GM10248 (cell line): Measurements from ENCODE around the gene PHEX.

ENCODE experiments used
- CTCF ChIA-PET: fragments of 300-600 bp; sonication (Branson Sonifier 250); formaldehyde crosslinking; extraction: SDS; loops from one replicate; lab custom pipeline; 2021; ENCODE audit warnings: antibody characterized with exemption; lab: Yijun Ruan, JAX
- POLR2A ChIA-PET: fragments of 350-650 bp; sonication (Branson Sonifier 250); formaldehyde crosslinking; extraction: SDS; loops from one replicate; lab custom pipeline; 2020; ENCODE audit warnings: antibody characterized with exemption; lab: Yijun Ruan, JAX
- DNase-seq: peaks from one replicate; pipeline ENCODE4 v3.0.0; 2012; ENCODE audit errors: extremely low spot score
- CTCF ChIP-seq: IDR thresholded peaks from 2 replicates; pipeline ENCODE4 v1.5.1; 2012; ENCODE audit warnings: mild to moderate bottlenecking, low read depth; ENCODE audit errors: extremely low read depth, missing control alignments, control extremely low read depth

The PHEX gene

GRCh38 chrX:22220941-22221340 lies 188.8 kb downstream of the PHEX start:
- CTCF ChIA-PET = interaction anchor here (1.2 kb wide), 1 partner anchor 236 kb away, joined by 3 read pairs; no protein-coding TSS in a partner anchor
- POLR2A ChIA-PET = no interaction called here
- no peak for TF ChIP-seq CTCF
- DNase-seq = no peak

- no peak for DNase-seq
- TF ChIP-seq CTCF = no peak
- CTCF ChIA-PET = no interaction called here
- POLR2A ChIA-PET = no interaction called here
These were observed 202.3 kb downstream of the PHEX start for GRCh38 chrX:22234380-22234779.

GRCh38 chrX:22237479-22237878 lies 205.4 kb downstream of the PHEX start:
- DNase-seq = no peak
- CTCF ChIA-PET = no interaction called here
- POLR2A ChIA-PET = no interaction called here
- TF ChIP-seq CTCF = no peak

GRCh38 chrX:22246620-22247019 lies 214.5 kb downstream of the PHEX start:
- no peak for DNase-seq
- no peak for TF ChIP-seq CTCF
- ChIA-PET POLR2A (no interaction called here), CTCF (no interaction called here)

GRCh38 chrX:22247169-22247568 lies 215.0 kb downstream of the PHEX start:
- ChIA-PET CTCF (no interaction called here), POLR2A (no interaction called here)
- no peak for DNase-seq
- no peak for TF ChIP-seq CTCF

- ChIA-PET POLR2A (no interaction called here), CTCF (no interaction called here)
- DNase-seq = no peak
- no peak for TF ChIP-seq CTCF
These were observed 216.3 kb downstream of the PHEX start for GRCh38 chrX:22248401-22248800.

- CTCF ChIA-PET = no interaction called here
- no peak for TF ChIP-seq CTCF
- POLR2A ChIA-PET = no interaction called here
- DNase-seq = no peak
These were observed 217.2 kb downstream of the PHEX start for GRCh38 chrX:22249371-22249770.
